GM19467 (cell line): ENCODE data around the gene MRO.
"Not testable (repeated sequence)": the region's sequence is repeated elsewhere in the genome, so short reads cannot be mapped to it uniquely, and the experiment has no call there.

Source experiments
- ATAC-seq: cut with Tn5 transposase; IDR thresholded peaks from one replicate; pipeline ENCODE4 v1.9.1; 2021; ENCODE audit warnings: mild to moderate bottlenecking, moderate library complexity; ENCODE audit not compliant: unreplicated experiment

MRO gene

DNA sequence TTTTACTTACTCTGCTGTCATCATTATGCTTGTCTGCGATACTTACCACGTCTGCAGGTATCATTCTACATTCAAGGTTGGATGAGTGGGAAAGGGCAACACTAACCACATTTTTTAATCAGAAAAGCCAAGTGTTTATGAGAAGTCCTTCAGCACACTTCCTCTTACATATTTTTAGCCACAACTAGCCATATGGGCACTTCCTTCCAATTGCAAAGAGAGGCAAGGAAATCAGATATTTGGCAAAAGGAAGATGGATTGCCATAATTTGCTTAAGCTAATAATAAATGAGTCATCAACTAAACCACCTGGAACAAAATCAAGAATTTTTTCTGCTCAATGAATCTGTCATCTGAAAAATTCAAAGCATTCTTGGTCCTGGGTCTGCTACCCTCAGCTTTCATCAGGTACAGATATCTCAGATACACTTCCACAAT, 16.7 kb upstream of the MRO start:
- ATAC-seq = no peak

DNA sequence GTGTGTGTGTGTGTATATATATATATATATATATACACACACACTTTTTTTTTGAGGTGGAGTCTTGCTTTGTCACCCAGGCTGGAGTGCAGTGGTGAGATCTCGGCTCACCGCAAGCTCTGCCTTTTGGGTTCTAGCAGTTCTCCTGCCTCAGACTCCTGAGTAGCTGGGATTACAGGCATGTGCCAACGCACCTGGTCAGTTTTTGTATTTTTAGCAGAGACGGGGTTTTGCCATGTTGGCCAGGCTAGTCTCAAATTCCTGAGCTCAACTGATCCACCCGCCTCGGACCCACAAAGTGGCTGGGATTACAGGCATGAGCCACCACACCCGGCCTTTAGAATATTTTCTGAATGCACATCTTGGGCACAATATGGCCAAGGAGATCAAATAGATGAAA, 13.7 kb upstream of the MRO start:
- ATAC-seq = not testable (repeated sequence)

DNA sequence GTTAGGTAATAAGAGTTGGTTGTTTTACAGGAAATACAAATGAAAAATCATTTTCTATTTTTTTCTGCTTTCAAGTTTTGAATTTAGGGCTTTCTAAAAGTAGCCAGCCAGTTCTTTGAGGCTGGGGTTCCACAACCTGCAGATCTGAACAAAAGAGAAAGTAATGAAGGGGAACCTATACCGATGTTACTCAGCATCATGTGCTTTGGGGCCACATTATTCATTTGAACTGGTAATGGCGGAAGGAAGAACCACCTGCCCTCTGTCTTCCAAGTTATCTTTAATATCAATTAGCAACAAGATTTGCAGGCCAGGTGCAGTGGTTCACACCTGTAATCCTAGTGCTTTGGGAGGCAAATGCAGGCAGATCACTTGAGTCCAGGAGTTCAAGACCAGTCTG, 12.9 kb upstream of the MRO start:
- ATAC-seq = no peak

DNA sequence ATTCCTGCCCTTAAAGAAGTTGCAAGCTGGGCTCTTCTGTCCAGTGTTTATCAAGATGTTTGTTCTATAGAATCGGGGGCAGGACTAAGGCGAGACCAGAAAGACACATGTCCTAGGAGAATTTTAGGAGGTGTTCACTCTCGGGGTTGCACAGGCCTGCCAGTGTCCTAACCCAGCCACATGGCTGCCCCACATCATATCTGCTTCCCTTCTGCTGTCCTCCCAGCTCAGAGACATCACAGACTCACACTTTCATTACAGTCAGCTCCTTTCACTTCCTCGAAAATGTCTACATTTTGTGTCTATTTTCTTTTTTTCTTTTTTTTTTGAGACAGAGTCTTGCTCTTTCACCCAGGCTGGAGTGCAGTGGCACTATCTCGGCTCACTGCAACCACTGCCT, 10.7 kb upstream of the MRO start:
- peak; percentile 55 for ATAC-seq

DNA sequence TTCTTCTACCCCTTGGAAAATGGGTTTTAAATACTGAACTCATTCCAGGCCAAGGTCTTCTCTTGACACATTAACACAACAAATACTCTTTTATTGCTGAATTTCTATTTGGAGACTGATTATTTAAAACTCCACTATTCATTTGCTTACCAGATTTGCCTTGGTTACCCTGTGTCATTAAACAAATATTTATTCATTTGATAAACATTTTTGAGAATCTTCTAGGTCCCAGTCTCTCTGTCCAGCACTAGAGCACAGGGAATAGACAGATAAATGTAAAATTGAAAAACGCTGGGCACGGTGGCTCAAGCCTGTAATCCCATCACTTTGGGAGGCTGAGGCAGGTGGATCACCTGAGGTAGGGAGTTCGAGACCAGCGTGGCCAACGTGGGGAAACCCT, 9.8 kb upstream of the MRO start:
- ATAC-seq = no peak

DNA sequence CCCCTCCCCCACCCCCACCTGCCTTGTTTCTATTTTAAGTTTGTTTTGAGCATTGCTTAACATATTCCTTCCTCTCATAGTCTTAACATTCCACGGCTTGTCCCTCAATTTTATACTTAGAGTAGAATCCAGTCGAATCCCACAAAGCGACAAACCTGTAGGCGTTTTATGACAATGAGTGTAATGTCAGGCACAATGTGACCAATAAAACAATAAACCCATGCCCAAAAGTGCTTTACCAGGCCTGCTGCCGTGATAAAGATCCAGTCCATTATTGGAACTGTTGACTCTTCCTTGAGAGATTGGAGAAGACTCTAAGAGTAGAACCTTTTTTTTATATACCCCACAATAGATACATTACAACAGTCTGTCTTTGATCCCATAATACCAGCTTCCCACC, 6.2 kb upstream of the MRO start:
- no peak for ATAC-seq

DNA sequence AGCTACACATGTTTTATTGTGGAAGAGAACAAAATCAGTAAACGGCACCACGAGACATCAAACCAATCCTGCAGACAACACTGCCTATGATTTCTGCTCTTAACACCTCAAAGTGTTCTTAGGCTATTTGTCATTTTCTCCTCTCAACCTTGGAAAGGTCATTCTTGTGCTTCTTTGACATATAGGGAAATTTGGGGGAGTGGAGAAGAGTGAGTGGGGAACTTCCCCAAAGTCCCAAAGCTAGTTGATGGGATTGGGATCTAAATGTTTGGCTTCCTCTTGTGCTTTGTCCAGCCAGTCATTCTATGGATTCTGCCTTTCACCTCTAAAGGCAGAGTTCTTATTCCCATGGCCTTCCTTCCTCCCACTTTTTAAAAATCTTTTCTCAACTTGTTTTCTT, 5.8 kb upstream of the MRO start:
- ATAC-seq = no peak

DNA sequence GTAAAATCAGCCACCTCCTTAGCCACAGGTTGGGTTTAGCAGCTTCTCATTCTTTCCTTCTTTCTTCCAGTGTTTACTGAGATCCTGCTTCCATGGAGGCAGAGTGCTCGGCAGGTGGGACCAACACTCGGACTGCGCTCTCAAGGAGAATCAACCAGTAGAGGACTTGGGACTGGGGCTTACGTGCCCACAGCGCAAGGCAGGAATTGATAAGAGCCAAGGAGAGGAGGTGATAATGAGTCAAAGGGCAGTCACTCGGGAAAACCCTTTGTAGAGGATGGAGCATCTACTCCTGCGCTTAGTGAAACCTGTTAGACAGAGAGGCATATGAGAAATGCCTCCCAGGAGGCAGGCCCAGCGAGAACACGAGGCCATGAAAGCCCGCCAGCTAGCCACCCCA, 2.9 kb upstream of the MRO start:
- no peak for ATAC-seq

DNA sequence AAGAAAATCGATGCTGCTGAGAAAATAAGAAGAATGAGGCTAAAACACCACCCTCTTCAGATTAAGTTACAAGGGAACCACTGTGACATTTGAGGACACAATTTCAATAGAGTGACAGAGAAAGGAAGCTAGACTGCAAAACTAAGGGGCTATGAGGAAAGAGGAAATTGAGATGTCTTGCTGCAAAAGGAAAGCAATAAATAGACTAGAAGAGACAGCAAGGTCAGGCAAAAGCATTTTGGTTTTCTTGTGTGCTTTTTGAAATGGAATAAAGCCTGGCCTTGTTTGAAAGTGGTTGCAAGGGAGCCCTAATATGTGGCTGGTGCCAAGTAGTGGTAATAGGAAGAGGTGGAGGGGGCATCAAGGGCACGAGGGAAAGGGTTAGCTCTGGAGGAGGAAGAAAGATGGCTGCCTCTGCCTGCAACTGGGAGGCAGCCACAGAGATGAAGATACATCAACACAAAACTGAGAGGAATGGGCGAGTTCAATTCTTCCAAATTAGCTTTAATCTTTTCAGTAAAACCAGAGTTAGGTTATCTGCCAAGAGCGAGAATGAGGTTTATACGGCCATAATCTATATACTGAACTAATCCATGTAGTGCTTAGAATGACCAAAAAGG, 1.2 kb upstream of the MRO start:
- no peak for ATAC-seq

DNA sequence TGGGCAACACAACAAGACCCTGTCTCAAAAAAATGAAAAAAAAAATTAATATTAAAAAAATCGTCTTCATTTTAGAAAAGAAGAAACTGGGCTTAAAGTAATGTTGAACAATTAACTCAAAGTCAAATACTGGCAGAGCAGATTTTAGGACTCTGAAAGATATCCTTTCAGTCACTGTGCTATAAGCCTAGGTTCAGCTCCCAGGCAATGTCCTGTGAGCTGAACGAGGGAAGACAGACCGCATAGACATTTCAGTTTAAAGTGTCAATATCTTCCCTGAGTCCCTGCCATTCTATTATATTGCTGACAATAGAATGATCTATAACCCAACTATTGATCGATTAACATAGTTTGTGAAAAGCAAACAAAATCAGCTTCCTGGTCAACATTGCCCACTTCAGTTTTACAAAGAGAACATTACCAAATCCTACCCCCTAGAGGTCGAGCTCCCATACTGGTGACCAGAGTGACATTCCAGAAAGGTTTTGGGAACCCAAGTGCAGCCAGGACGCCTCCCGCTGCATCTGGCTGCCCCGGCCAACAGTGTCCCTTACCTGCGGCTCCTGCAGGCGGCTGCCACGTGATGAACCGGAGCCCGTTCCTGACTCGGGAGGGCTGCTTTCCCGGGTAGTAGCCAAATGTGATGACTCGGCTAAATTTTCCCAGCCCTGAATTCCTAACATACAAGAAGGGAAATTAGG, 639 bp downstream of the MRO start:
- no peak for ATAC-seq

DNA sequence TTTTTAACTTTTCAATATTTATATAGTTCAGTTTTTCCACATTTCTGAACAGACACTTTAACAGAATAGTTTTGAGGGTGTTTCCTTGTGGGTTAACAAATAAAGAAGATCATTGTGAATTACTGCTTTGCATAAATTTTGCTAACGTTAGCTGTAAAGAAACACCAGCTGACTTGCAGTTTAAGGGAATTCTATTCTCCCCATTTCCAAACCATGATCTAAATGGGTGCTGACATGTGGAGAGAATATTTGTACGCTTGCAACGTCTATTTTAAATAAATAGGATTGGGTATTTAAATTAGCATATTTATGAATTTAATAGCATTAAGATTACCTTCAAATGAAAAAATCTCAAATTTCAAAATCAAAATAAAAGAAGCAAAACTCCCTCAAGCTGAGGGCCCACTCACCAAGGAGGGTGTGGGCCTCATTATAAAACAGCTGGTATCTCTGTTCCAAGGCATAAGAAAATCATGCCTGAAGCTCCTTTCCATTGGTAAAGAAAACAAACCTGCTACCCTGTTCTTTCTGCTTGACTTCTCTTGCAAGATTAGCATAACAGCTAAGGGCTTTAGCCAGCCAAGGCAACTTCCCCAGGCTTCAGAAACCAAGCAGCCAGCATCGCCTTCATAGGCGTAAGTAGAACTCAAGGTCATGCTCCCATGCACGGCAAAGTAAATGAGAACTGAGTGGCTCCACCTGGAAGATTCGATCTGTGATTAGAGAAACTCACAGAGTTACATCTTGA, 3.2 kb downstream of the MRO start:
- no peak for ATAC-seq

DNA sequence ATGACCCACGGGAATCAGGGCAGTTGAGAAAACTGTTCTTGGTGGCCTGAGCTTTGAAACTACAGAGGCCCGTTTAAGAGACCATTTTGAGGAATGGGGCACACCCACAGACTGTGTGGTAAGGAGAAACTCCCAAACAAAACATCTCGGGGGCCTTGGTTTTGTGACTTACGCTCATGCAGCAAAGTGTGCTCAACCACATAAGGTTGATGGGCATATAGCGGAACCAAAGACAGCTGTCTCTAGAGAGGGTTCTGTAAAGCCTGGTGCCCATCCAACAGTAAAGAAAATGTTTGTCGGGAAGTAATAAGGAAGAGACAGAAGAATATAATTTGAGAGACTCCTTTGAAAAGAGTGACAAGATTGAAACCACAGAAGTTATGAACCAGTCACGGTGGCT, 5.4 kb downstream of the MRO start:
- ATAC-seq = no peak

DNA sequence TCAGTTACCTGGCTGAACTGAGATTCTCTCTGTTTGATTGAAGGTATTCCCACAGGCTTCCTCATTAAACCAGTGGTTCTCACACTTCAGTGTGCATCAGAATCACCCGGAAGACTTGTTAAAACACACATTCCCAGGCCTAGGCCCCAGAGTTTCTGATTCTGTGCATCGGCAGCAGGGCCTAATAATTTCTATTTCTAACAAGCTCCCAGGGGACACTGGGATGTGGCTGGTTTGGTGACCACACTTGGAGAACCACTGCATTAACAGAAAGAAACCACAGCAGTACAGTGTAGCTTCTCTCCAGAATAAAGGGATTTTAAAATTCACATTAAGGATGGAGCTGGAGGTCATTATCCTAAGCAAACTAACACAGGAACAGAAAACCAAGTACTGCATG, 6.5 kb downstream of the MRO start:
- ATAC-seq = no peak

DNA sequence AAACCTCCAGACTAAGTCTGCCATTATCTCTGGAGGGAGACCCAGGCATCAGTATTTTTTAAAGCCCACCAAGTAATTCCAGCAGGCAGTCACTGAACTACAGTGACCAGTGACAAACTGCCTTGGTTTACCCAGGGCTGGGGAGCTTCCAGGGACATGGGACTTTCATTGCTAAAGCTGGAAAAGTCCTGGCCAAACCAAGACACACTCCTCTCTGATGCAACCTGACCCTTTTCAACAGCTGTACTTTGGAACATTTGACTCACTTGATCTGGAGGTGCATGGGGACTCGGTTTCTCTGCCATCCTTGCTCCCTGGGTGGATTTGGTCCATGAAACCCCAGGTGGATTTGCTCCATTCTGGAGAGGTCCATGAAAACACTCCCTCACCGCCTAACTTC, 7.0 kb downstream of the MRO start:
- no peak for ATAC-seq

DNA sequence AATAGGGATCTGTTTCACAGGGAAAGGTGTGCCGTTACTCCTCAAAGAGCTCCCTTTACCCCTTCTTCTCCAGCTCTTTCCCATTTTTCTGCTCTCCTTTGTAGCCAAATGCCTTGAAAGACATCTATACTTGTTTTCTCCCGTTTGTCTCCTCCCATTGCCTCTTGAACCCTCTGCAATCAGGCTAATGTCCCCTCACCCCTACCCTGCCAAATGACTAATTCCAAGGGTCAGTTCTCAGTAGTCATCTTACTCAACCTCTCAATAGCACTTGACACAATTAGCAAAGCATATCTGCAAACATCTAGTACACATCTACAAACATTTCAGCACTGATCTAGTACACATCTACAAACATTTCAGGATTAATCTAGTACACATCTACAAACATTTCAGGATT, 12.6 kb downstream of the MRO start:
- no peak for ATAC-seq

DNA sequence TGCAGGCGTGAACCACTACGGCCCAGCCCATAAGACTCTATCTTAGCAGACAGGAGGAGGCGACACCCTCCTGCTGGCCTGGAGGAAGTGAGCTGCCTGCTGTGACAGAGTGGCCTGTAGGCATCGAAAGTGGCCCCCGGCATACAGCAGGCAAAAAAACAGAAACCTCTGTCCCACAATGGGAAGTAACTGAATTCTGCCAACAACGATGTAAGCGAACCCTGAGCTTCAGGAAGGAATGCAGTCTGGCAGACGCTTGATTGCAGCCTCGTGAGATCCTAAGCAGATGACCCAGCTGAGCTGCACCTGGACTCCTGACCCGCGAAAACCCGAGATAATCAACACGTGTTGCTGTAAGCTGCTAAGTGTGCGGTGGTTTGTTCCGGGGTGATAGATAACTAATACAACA, 13.6 kb downstream of the MRO start:
- ATAC-seq = peak; percentile 82

DNA sequence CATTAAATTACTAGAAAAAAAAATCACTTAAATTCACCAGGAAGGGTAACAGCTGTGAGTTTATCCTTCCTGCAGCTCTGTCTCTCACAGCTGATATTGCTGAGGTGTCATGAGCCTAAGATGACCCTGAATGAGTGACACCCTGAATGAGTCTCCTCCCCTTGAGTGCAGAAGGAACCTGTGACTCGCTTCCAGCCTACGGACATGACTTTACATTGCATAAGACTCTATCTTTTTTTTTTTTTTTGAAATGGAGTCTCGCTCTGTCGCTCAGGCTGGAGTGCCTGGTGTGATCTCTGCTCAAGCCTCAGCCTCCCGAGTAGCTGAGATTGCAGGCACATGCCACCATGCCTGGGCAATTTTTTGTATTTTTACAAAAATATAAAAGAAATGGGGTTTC, 14.1 kb downstream of the MRO start:
- no peak for ATAC-seq

DNA sequence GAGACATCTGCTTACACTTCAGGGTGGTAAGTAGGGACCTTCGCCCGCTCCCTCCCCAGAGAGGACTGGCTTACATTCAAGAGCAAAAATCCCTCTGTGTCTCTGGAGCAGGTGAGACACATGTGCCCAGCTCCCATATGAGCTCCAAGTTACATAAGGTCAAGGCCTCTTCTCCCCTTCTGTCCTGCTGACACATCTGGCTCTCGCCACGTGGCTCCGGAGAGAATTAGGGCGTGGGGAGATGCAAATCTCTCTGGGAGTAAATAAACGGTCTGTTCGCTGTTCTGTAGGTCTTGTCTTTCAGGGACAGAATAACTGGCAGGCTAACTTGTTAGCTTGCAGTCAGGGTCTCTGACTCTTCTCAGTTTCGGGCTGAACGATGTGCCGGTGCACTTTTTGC, 16.2 kb downstream of the MRO start:
- ATAC-seq = no peak

DNA sequence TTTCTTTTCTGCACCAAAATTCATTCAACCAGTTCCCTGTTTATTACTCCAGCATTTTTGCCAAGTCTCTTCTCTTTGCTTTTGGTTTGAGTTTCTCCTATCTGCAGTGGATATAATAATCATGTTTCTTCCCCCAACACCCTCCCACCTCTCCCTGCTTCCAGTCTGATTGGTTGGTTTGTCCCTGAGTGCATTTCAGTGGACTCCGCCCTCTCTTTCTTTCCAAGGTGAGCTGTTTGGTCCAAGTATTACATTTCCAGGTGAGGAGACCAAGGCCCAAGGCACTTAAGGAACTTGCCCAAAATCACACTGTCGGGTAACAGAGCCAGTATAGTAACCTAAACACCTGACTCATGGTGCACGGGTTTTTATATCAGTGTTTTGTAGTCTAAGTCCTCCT, 17.7 kb downstream of the MRO start:
- ATAC-seq = no peak

DNA sequence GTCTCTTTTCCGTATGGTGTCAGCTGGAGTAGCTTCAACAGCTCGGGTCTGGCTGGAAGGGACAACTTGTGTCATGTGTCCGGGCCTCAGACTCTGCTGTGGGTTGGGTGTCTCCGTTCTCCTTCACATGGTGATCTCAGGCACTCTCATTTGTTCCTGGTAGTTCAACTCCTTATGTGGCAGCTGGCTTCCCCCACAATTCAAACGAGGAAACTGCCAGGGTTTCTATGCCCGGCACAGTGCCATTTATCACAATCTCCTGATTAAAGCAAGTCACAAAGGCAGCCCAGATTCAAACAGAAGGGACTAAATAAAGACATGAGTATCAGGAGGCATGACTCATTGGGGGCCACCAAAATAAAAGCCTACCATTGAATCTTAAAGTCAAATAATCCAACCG, 22.7 kb downstream of the MRO start:
- ATAC-seq = no peak

DNA sequence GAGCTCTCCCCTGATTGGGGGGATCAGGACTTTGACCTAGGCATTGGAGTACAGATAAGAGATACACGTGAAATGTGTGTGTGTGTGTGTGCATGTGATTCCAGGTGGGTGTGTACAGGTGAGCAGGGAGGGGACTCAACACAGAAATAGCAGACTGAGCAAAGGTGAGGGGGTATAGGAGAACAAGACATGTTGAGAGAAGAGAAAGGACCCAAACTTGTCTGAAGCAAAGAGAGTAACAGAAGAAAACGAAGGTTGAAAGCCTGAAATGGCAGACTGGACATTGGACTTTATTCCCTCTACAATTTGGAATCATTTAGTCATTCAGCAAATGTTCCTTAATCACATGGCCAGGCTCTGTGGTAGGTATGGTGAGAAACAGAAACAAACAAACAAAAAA, 23.3 kb downstream of the MRO start:
- ATAC-seq = no peak
